ENCODE results near the gene PIGBOS1.
"Not testable (repeated sequence)": the region's sequence is repeated elsewhere in the genome, so short reads cannot be mapped to it uniquely, and the experiment has no call there.

The PIGBOS1 gene

DNA sequence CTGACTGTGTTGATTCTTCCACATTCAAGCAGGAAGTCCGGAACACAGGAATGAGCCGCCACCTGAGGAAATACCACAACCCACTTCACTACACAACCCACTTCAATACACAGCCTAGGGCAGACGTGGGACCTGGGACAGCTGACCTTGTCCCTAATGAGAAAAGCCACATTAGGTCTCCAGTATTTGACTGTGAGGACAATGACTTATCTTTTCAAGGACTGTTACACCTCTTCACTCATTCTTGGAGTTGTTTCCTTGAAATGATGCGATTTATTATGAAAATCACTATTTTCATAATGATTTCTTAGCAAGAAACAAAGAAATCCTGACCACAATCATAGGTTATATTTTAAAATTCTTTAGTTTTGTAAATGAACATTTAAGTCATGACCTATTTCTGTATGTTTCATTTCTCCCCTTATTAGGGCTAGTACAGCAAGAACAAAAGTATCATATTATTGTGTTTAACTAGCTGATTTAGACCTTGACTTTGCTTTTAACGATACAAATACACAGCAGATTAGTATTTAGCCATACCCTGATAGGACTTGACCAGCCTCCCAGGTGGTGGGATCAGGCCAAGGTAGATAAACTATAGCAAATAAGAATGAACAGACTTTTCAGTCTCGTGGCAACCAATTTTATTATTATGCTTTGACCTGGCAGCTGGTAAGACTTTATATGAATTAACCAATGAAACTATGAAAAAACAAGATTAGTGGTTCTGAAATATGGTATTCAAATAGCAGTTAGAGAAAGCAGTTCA, 35.4 kb downstream of the PIGBOS1 start:
- H3K4me1 Mint-ChIP-seq: peaks cover 87% of the 10 kb centered on the region
- peaks cover 100% of the 10 kb centered on the region for H3K36me3 Mint-ChIP-seq
- ATAC-seq (peak; percentile 39), DNase-seq (ENCODE audit: low spot score in 2 of 2) (peak in 1 of 2 donors; percentile 72)
- no peaks in the 10 kb centered on the region for H3K9me3 Mint-ChIP-seq
- peak overlapping the region; percentile 96 for H3K4me3 Mint-ChIP-seq
- peak overlapping the region; percentile 94 for H3K27ac Mint-ChIP-seq

DNA sequence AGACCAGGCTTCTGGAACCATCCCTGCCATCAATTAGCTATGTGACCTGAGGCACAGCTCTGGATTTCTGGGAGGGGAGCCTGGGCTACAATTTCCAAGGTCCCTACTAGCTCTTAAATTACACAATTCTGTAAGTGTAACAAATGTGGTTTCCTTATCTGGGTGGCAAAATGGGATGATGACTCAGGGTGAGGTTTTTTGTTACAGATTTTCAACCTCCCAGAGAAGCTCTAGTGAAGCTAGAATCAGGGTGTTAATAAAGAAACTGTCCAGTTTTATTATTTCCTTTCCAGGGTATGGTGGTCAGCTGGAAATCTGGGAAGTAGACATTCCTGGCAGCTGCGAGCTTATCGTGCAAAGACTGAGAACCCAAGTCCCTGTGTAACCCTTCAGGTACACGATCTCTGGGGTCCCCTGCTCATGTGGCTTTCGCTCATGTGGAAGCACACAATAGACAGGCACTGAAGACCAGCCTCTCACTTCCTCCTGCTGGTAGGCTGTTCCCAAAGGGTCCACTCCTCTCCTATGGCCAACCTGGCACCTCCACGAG, 36.6 kb downstream of the PIGBOS1 start:
- peak in 1 of 2 donors; percentile 75 for DNase-seq (ENCODE audit: low spot score in 2 of 2)
- H3K4me3 Mint-ChIP-seq: peak overlapping the region; percentile 96
- H3K27ac Mint-ChIP-seq: peak overlapping the region; percentile 94
- H3K9me3 Mint-ChIP-seq: no peaks in the 10 kb centered on the region
- H3K36me3 Mint-ChIP-seq: peaks cover 100% of the 10 kb centered on the region
- H3K4me1 Mint-ChIP-seq: peaks cover 97% of the 10 kb centered on the region
- ATAC-seq: peak; percentile 42

DNA sequence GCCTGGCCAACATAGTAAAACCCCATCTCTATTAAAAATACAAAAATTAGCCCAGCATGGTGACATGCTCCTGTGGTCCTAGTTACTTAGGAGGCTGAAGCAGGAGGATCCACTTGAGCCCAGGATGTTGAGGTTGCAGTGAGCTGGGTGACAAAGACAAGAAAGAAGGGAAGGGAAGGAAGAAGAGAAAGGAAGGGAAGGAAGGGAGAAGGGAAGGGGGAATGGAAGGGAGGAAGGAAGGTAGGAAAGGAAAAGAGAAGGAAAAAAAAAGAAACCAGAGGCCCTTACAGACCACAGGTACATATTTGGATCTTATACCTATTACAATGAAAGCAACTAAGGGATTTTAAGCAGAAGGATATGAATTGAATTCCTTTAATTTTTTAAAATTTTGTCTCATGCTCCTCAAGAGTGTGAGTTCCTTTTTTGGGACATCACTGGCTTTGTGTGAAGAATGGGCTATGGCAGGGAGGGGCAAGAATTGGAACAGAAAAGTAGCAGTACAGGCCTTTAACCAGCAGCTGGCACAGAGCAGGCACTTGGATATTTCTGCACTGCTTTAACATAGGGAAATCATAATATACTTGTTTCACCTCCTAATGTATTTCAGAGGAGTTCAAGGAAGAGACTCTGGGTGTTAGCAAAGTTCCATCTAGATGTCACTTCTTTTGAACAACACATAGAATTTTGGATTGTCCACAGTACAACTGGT, 37.2 kb downstream of the PIGBOS1 start:
- Mint-ChIP-seq H3K36me3 (peaks cover 100% of the 10 kb centered on the region), H3K4me1 (peaks cover 97% of the 10 kb centered on the region), H3K4me3 (peak overlapping the region; percentile 96), H3K27ac (peak overlapping the region; percentile 94), H3K9me3 (no peaks in the 10 kb centered on the region)
- DNase-seq (ENCODE audit: low spot score in 2 of 2) (no peak), ATAC-seq (no peak)

DNA sequence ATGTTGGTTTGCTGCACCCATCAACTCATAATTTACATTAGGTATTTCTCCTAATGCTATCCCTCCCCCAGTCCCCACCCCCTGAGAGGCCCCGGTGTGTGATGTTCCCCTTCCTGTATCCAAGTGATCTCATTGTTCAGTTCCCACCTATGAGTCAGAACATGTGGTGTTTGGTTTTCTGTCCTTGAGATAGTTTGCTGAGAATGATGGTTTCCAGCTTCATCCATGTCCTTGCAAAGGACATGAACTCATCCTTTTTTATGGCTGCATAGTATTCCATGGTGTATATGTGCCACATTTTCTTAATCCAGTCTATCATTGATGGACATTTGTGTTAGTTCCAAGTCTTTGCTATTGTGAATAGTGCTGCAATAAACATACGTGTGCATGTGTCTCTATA, 38.3 kb downstream of the PIGBOS1 start:
- not testable (repeated sequence) for ATAC-seq; H3K9me3 Mint-ChIP-seq; DNase-seq (ENCODE audit: low spot score in 2 of 2)
- Mint-ChIP-seq H3K27ac (peak overlapping the region; percentile 94), H3K4me1 (peaks cover 97% of the 10 kb centered on the region), H3K36me3 (peaks cover 100% of the 10 kb centered on the region), H3K4me3 (peak overlapping the region; percentile 96)

DNA sequence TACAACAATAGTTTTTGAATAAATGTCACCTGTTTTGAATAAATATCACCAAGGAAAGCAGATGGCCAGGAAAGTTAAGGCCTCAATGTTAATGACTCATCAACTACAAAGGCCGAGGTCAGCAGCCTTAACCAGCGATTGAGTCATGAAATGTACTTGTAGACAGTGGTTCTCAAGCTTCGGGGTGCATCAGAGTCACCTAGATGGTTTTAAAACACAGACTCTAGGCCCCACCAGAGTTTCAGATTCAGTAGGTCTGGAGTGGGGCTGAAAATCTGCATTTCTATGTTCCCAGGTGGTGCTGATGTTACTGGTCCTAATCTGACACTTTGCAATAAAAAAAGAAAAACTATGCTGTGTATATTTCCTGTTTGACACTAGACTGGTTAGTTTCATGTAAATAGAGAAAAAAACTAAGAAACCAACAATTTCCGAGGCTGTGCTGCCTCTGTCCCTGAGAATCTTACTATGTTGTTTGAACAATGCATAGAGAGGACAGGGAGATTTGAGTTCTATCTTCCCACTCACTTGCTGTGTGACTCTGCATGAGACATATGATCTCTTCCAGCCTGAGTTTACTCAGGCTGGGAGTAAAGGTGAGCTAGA, 39.1 kb downstream of the PIGBOS1 start:
- peak; percentile 86 for ATAC-seq
- peak in 1 of 2 donors; percentile 81 for DNase-seq (ENCODE audit: low spot score in 2 of 2)
- Mint-ChIP-seq H3K4me1 (peaks cover 97% of the 10 kb centered on the region), H3K9me3 (no peaks in the 10 kb centered on the region), H3K4me3 (peak overlapping the region; percentile 96), H3K36me3 (peaks cover 100% of the 10 kb centered on the region), H3K27ac (peak overlapping the region; percentile 94)

DNA sequence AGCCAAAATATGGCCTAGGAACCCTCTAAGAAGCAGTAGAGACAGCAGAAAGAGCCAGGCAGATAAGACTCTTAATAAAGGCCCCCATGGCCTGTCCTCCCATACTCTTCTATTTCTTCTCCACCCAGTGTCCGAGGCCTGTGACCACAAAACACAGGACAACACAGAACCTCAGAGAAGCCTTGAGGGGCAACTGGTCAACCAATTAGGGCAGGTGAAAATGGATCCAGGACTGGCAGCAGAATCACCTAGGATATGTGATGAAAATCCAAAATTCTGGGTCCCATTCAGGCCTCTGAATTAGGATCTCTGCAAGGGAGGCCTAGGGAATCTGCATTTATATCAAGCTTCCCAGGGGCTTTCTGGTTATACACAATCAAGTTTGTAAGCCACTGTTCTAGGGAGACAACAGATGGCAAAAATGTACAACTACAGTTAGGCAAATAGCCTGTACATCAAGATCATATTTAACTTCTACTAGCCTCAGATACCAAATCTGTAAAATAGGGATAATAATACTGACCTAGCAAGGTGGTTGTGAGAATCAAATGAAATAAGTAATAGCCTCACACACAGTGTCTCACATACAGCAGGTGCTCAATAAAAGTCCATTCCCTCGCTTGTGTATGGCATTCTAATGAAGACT, 39.7 kb downstream of the PIGBOS1 start:
- H3K4me3 Mint-ChIP-seq: peak overlapping the region; percentile 96
- peak in 1 of 2 donors; percentile 56 for DNase-seq (ENCODE audit: low spot score in 2 of 2)
- no peaks in the 10 kb centered on the region for H3K9me3 Mint-ChIP-seq
- peak overlapping the region; percentile 94 for H3K27ac Mint-ChIP-seq
- peaks cover 100% of the 10 kb centered on the region for H3K36me3 Mint-ChIP-seq
- peaks cover 94% of the 10 kb centered on the region for H3K4me1 Mint-ChIP-seq
- no peak for ATAC-seq

DNA sequence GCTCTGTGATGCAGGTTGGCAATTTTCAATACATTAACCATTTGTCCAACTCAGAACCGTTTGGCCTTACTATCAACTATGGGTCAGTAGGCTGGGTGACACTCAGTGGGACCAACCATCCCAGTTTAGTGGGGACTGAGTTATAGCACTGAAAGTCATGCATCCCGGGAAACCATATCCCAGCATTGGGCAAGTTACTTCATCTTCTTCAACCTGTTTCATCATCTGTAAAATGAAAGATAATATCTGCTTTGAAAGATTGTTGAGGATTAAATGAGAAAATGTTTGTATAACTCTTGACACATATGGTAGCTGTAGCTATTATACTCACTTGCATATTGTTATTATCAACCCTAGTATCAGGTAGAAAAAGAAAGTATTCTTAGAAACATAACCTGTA, 41.2 kb downstream of the PIGBOS1 start:
- DNase-seq (ENCODE audit: low spot score in 2 of 2) (no peak), ATAC-seq (no peak)
- peak overlapping the region; percentile 94 for H3K27ac Mint-ChIP-seq
- peaks cover 95% of the 10 kb centered on the region for H3K4me1 Mint-ChIP-seq
- H3K9me3 Mint-ChIP-seq: peaks cover under 1% of the 10 kb centered on the region
- peak overlapping the region; percentile 96 for H3K4me3 Mint-ChIP-seq
- peaks cover 100% of the 10 kb centered on the region for H3K36me3 Mint-ChIP-seq

DNA sequence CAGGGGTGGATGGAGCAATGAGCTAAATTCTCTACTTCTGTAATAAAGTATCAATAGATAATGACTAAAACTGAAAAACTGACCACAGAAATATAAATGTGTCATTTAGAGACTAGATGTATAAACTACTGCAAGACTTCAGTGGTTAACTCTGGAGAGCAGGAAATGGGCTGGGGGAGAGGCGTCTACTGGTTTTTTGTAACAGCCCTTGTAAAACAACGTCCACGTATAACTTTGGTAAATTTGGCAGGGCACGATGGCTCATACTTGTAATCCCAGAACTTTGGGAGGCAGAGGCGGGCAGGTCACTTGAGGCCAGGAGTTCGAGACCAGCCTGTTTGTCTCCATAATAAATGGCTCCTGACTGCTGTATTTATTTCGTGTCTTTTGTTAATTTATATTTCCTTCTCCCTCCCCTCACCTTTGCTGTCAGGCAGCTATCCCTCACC, 41.8 kb downstream of the PIGBOS1 start:
- H3K36me3 Mint-ChIP-seq: peaks cover 100% of the 10 kb centered on the region
- peaks cover 2% of the 10 kb centered on the region for H3K9me3 Mint-ChIP-seq
- peak in 1 of 2 donors; percentile 84 for DNase-seq (ENCODE audit: low spot score in 2 of 2)

DNA sequence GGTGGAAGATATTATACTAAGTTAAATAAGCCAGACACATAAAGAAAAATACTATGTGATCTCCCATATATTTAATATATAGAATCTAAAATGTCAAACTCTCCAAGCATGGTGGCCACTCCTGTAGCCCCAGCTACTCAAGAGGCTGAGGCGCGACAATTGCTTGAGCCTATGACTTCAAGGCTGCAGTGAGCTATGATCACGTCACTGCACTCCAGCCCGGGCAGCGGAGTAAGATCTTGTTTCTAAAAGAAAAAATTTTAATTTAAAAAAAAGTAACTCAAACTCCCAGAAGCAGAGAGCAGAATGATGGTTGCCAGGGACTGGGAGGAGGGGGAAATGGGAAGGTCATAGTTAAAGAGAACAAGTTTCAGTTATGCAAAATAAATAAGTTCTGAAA, 42.6 kb downstream of the PIGBOS1 start:
- Mint-ChIP-seq H3K27ac (peak overlapping the region; percentile 94), H3K36me3 (peaks cover 99% of the 10 kb centered on the region)

More for the DNA sequence above, 41.8 kb downstream of the PIGBOS1 start:
- Mint-ChIP-seq H3K27ac (peak overlapping the region; percentile 94), H3K4me3 (peak overlapping the region; percentile 96), H3K4me1 (peaks cover 95% of the 10 kb centered on the region)
- peak; percentile 78 for ATAC-seq

DNA sequence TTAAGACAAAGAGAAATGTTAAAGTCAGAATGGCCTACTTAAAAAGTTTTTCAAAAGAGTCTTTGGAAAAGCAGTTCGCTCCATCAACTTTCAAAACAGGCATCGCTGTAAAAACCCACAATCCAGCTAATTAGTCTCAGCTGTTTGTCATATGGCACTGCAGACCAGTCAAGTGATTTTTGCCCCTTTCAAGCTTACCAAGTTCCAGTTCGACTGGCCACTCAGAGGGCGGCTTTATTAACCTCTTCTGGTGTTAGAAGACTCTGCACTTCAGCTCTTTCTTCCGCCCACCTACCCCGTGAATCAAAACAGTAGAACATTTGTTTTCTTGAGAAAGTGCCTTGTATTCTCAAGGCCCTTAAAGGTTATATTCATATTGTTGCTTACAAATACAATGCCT, 48.6 kb downstream of the PIGBOS1 start:
- Mint-ChIP-seq H3K4me3 (peak overlapping the region; percentile 72), H3K27ac (peak overlapping the region; percentile 90), H3K4me1 (peaks cover 92% of the 10 kb centered on the region), H3K36me3 (peaks cover 99% of the 10 kb centered on the region), H3K9me3 (peaks cover 2% of the 10 kb centered on the region)
- DNase-seq (ENCODE audit: low spot score in 2 of 2) (no peak), ATAC-seq (peak; percentile 40)

More for the DNA sequence above, 42.6 kb downstream of the PIGBOS1 start:
- ATAC-seq: no peak
- peak overlapping the region; percentile 96 for H3K4me3 Mint-ChIP-seq
- DNase-seq (ENCODE audit: low spot score in 2 of 2): peak in 1 of 2 donors; percentile 60
- peaks cover 93% of the 10 kb centered on the region for H3K4me1 Mint-ChIP-seq
- H3K9me3 Mint-ChIP-seq: peaks cover 2% of the 10 kb centered on the region

DNA sequence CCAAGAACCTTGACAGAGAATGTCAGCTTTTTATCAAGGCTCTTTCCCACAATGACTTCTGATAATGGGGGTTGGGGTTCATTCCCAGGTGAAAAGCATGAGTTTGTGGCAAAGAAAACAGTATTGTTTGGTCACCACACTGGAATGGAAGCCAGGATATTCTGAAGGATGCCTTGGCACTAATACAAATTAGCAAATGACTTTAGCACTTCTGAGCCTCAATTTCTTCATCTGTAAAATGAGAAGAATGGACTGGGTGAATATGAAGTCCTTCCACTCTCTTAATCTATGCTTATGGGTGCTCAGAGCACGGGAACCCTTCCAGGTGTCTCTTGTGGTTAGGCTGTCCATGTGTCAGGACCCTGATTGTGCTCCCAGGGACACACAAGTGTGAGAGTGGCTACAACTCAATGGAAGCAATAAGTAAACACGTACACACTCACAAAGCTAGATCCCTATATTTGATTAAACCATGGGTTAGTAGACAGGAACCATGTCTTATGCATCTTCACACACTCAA, 50.7 kb downstream of the PIGBOS1 start:
- DNase-seq (ENCODE audit: low spot score in 2 of 2) (no peak), ATAC-seq (no peak)
- Mint-ChIP-seq H3K9me3 (peaks cover 2% of the 10 kb centered on the region), H3K36me3 (peaks cover 99% of the 10 kb centered on the region), H3K4me3 (peak overlapping the region; percentile 72), H3K4me1 (peaks cover 87% of the 10 kb centered on the region), H3K27ac (peak overlapping the region; percentile 90)

DNA sequence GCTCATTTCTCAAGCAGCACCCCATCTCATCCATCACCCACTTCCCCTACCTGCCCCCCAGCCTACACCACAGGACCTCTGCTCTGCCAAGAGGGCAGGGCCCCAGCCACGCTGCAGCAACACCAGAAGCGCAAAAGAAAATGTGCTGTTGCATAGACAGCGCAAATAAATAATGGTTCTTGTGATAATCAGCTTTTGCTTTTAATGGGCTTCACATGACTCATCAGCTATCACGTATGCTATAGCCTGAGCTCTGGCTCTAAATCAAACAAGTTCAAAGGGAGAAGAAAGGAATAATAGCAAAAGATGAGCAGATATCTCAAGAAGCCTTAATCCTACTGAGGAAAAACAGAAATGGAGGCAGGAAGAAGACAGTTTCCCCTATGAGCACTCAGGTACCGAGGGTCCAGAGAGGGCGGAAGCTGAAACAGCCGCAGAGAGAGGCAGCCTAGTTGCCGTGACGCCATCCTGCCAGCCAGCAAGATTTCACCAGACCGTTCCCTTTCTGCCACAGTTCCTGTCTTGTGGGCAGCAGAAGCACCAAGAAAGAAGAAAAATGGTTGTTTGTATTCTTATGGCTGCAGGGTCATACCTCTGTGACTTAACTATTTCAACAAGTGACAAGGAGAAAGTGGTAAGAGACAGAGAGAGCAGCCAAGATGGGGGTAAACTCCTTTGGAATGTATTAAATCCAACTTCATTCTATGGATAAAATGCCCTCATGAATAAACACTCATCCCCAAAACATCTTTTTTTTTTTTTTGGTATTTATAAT, 51.3 kb downstream of the PIGBOS1 start:
- Mint-ChIP-seq H3K27ac (peak overlapping the region; percentile 90), H3K9me3 (no peaks in the 10 kb centered on the region), H3K4me1 (peaks cover 86% of the 10 kb centered on the region), H3K4me3 (peak overlapping the region; percentile 72), H3K36me3 (peaks cover 99% of the 10 kb centered on the region)
- peak; percentile 92 for ATAC-seq
- DNase-seq (ENCODE audit: low spot score in 2 of 2): peak; percentile 46 to 82

All from stimulated activated effector memory CD8-positive, alpha-beta T cell treated with anti-CD3 and anti-CD28 coated beads, Interleukin-12 subunit alpha, Interleukin-12 subunit beta, amount 100 ng/mL, for 72 hours (primary cell).